SK-N-SH (cell line): ENCODE measurements around the gene SLC35F6. TPM values are rescaled to one million over a fixed set of nuclear protein-coding genes. Genes with fewer than 3 reads are reported as not detected.

ENCODE experiments used
- CTCF ChIA-PET: fragments of 300-600, 350-600 bp; formaldehyde crosslinking; extraction: SDS; loops from one replicate; lab custom pipeline; 2021; lab: Yijun Ruan, JAX
- POLR2A ChIA-PET: fragments of 350-600 bp; sonication (Branson Sonifier 250); formaldehyde crosslinking; extraction: SDS; loops from one replicate; lab custom pipeline; 2020; ENCODE audit warnings: antibody characterized with exemption, inconsistent platforms; lab: Yijun Ruan, JAX
- DNase-seq: peaks from one replicate; pipeline ENCODE4 v3.0.0; 2012
- H2AFZ ChIP-seq: fragments of 200-600 bp; sonication (generic); 2 replicates; pipeline ENCODE4 v1.8.1; 2016; ENCODE audit warnings: antibody characterized with exemption, mild to moderate bottlenecking, low read depth
- H3F3A ChIP-seq: fragments of 200-600 bp; sonication (generic); replicated peaks from 2 replicates; pipeline ENCODE3; 2016; ENCODE audit warnings: antibody characterized with exemption, mild to moderate bottlenecking; ENCODE audit not compliant: insufficient read depth
- H3K27ac ChIP-seq, 2 experiments: fragments of 200-500 bp in 1 of 2; fragments of 200-600 bp in 1 of 2; sonication (Bioruptor generic) in 1 of 2; sonication (generic), shearing (Covaris generic) in 1 of 2; 2 replicates each; pipeline versions ENCODE4 v1.5.1 to v1.6.1; 2014 to 2016; ENCODE audit warnings: low read depth in 2 of 2, inconsistent platforms in 1 of 2, low read length in 1 of 2, mild to moderate bottlenecking in 1 of 2, mixed read lengths in 1 of 2
- H3K27me3 ChIP-seq: fragments of 200-600 bp; sonication (generic), shearing (Covaris generic); 2 replicates; pipeline ENCODE4 v1.6.1; 2016; ENCODE audit warnings: mixed run types; ENCODE audit not compliant: insufficient read depth
- H3K36me3 ChIP-seq, 2 experiments: fragments of 200-500 bp in 1 of 2; fragments of 200-600 bp in 1 of 2; sonication (Bioruptor generic) in 1 of 2; sonication (generic) in 1 of 2; replicated peaks in 1 of 2; 2 replicates each; pipeline versions ENCODE3 to v1.5.1; 2014 to 2016; ENCODE audit warnings: low read length in 1 of 2, mild to moderate bottlenecking in 1 of 2; ENCODE audit not compliant: insufficient read depth in 2 of 2, control insufficient read depth in 1 of 2
- H3K4me1 ChIP-seq, 2 experiments: fragments of 200-500 bp in 1 of 2; fragments of 200-600 bp in 1 of 2; sonication (Bioruptor generic) in 1 of 2; sonication (generic), shearing (Covaris generic) in 1 of 2; 2 replicates each; pipeline versions ENCODE4 v1.5.1 to v1.6.1; 2014 to 2016; ENCODE audit warnings: low read depth in 1 of 2, low read length in 1 of 2, mixed run types in 1 of 2; ENCODE audit not compliant: insufficient read depth in 2 of 2, control insufficient read depth in 1 of 2
- H3K4me2 ChIP-seq: fragments of 200-600 bp; sonication (generic), shearing (Covaris generic); 2 replicates; pipeline ENCODE4 v1.6.1; 2017; ENCODE audit warnings: mixed run types
- H3K4me3 ChIP-seq, 2 experiments: fragments of 200-500 bp in 1 of 2; fragments of 200-600 bp in 1 of 2; sonication (Bioruptor generic) in 1 of 2; sonication (generic), shearing (Covaris generic) in 1 of 2; 2 replicates each; pipeline versions ENCODE4 v1.5.1 to v1.8.1; 2014 to 2016; ENCODE audit warnings: low read depth in 2 of 2, inconsistent platforms in 1 of 2, low read length in 1 of 2, mild to moderate bottlenecking in 1 of 2, mixed read lengths in 1 of 2, moderate library complexity in 1 of 2
- H3K79me2 ChIP-seq: fragments of 200-600 bp; sonication (generic); 2 replicates; pipeline ENCODE4 v1.8.1; 2017; ENCODE audit warnings: mild to moderate bottlenecking; ENCODE audit not compliant: insufficient read depth
- H3K9ac ChIP-seq: fragments of 200-600 bp; sonication (generic); 2 replicates; pipeline ENCODE4 v1.6.1; 2017; ENCODE audit warnings: mixed run types
- H3K9me2 ChIP-seq: fragments of 200-600 bp; sonication (generic); 2 replicates; pipeline ENCODE4 v1.6.1; 2017; ENCODE audit warnings: mixed run types
- H3K9me3 ChIP-seq: fragments of 200-600 bp; sonication (generic); 2 replicates; pipeline ENCODE4 v1.6.1; 2017; ENCODE audit warnings: mixed run types, mild to moderate bottlenecking, moderate library complexity
- H4K20me1 ChIP-seq: fragments of 200-600 bp; sonication (generic); 2 replicates; pipeline ENCODE4 v1.6.1; 2017; ENCODE audit warnings: mild to moderate bottlenecking, mixed run types; ENCODE audit not compliant: insufficient read depth
- EP300 ChIP-seq, 2 experiments: IDR thresholded peaks; 2 replicates each; pipeline versions ENCODE4 v1.4.0 to v1.6.1; 2012; ENCODE audit warnings: borderline replicate concordance in 1 of 2, low read depth in 1 of 2, low read length in 1 of 2
- EZH2phosphoT487 ChIP-seq: fragments of 200-600 bp; sonication (generic); IDR thresholded peaks from 2 replicates; pipeline ENCODE4 v1.6.1; 2017; ENCODE audit warnings: low read depth, mixed run types, mild to moderate bottlenecking, antibody characterized with exemption, moderate library complexity, borderline replicate concordance
- FOXM1 ChIP-seq: IDR thresholded peaks from 2 replicates; pipeline ENCODE4 v1.4.0; 2012; ENCODE audit warnings: low read depth, mild to moderate bottlenecking
- IRF3 ChIP-seq: fragments of 150-350 bp; IDR thresholded peaks from 2 replicates; pipeline ENCODE4 v1.6.1; 2016; ENCODE audit warnings: mild to moderate bottlenecking, low read depth, low read length
- MAX ChIP-seq: IDR thresholded peaks from 2 replicates; pipeline ENCODE4 v1.4.0; 2012; ENCODE audit warnings: low read depth
- PBX3 ChIP-seq: IDR thresholded peaks from 2 replicates; pipeline ENCODE4; 2012
- POLR2AphosphoS5 ChIP-seq: IDR thresholded peaks from 2 replicates; pipeline ENCODE4 v1.6.1; 2012; ENCODE audit warnings: low read depth, low read length
- RAD21 ChIP-seq: IDR thresholded peaks from 2 replicates; pipeline ENCODE4 v1.6.1; 2012; ENCODE audit warnings: mild to moderate bottlenecking, low read length
- SIN3A ChIP-seq: IDR thresholded peaks from 2 replicates; pipeline ENCODE4 v1.6.1; 2012; ENCODE audit warnings: low read depth, mild to moderate bottlenecking, low read length, moderate library complexity, borderline replicate concordance
- SMC3 ChIP-seq: IDR thresholded peaks from 2 replicates; pipeline ENCODE4 v1.6.1; 2012; ENCODE audit warnings: low read depth, low read length, improper control_type of control experiment
- USF2 ChIP-seq: fragments of 150-350 bp; IDR thresholded peaks from 2 replicates; pipeline ENCODE4 v1.6.1; 2017; ENCODE audit warnings: antibody characterized with exemption, low read length, low read depth, borderline replicate concordance
- YY1 ChIP-seq: IDR thresholded peaks from 2 replicates; pipeline ENCODE4 v1.4.0; 2012; ENCODE audit warnings: low read depth, mild to moderate bottlenecking
- WGBS: methylation state at CpG from one replicate; pipeline ENCODE4 v1.1.6; 2017; ENCODE audit warnings: low lambda C conversion rate; 5-methylcytosine and 5-hydroxymethylcytosine counted together
- polyA plus RNA-seq, 3 experiments: library from polyadenylated mRNA; depleted of rRNA; stranded (reverse); fragments of >200 nt; gene quantifications; 2 replicates each; pipeline ENCODE4 v1.2.3, GENCODE V29; 2012

The SLC35F6 gene
- polyA plus RNA-seq, 1 of the 3 experiments (the other 2 are of a cell fraction): 16.0 TPM

- TF ChIP-seq IRF3 (no peak), PBX3 (peak; percentile 50; the same call in 1 of the 2 replicates), SMC3 (no peak), YY1 (peak; percentile 74), EP300 (IDR thresholded peaks at IDR 0.05; ENCODE audit: borderline replicate concordance in 1 of 2, low read depth in 1 of 2, low read length in 1 of 2) (peak in 1 of 2 experiments; percentile 83; a peak in 1 of 4 replicates), POLR2AphosphoS5 (peak; percentile 71), RAD21 (no peak), MAX (peak; percentile 64; the same call in 1 of the 2 replicates), FOXM1 (no peak), EZH2phosphoT487 (no peak), SIN3A (peak; percentile 49; the same call in 1 of the 2 replicates)
Measured at GRCh38 chr2:26757873-26758789, 6.0 kb upstream of the SLC35F6 start (continued).

- peak overlapping the region; percentile 60; the same call in 1 of the 2 replicates for H3K4me2 ChIP-seq
Measured at GRCh38 chr2:26758790-26759321, 5.2 kb upstream of the SLC35F6 start.

More at GRCh38 chr2:26758790-26759321, 5.2 kb upstream of the SLC35F6 start:
- Histone ChIP-seq H3K27ac (peak overlapping the region; percentile 53 to 78), H3K27me3 (no peaks in the 10 kb centered on the region), H3K9me2 (no peaks in the 10 kb centered on the region), H3K36me3 (no peaks in the 10 kb centered on the region), H3F3A (peaks cover 6% of the 10 kb centered on the region), H3K9me3 (no peaks in the 10 kb centered on the region), H3K9ac (no peak overlapping the region), H2AFZ (no peak overlapping the region), H3K4me1 (peaks cover 8 to 15% of the 10 kb centered on the region in 2 experiments; a peak in 3 of 4 replicates), H3K79me2 (peaks cover 4% of the 10 kb centered on the region), H4K20me1 (no peaks in the 10 kb centered on the region), H3K4me3 (no peak overlapping the region)
- no peak for TF ChIP-seq USF2
- no peak for TF ChIP-seq SMC3
- TF ChIP-seq FOXM1: no peak
- no peak for TF ChIP-seq POLR2AphosphoS5
- ChIA-PET POLR2A (no interaction called here), CTCF (interaction anchor here (1.5 to 2.2 kb wide), 2 partner anchors 13 to 153 kb away, joined by 4 to 11 read pairs; no protein-coding TSS in a partner anchor)
- DNase-seq: no peak
- 79% methylated on average over 7 of the region's 7 CpGs for WGBS
